H1 (cell line): ENCODE results near the gene GLIPR1. TPM values are rescaled to one million over a fixed set of nuclear protein-coding genes. Genes with fewer than 3 reads are reported as not detected.

Experiments
- CTCF ChIA-PET: fragments of 300-600 bp; sonication (Branson Sonifier 250); formaldehyde crosslinking; loops from one replicate; lab custom pipeline; 2021; ENCODE audit not compliant: partially characterized antibody; lab: Charles Lee
- POLR2A ChIA-PET: fragments of 300-600 bp; sonication (Branson Sonifier 250); formaldehyde crosslinking; loops from one replicate; lab custom pipeline; 2021; ENCODE audit warnings: inconsistent platforms; ENCODE audit not compliant: partially characterized antibody; lab: Charles Lee
- DNase-seq, 2 experiments: peaks; one replicate each; pipeline versions ENCODE4 v3.0.0 to v3.0.0-alpha.2; 2010 to 2022; ENCODE audit warnings: low spot score in 2 of 2, low read depth in 1 of 2, mixed read lengths in 1 of 2
- FAIRE-seq: peaks from 2 replicates; lab custom pipeline; 2011; peaks lifted over from hg19 to GRCh38; lab: Jason Lieb, UNC
- H2AFZ ChIP-seq: 2 replicates; pipeline ENCODE4 v1.8.1; 2012; ENCODE audit warnings: low read length, inconsistent platforms
- H2AK5ac ChIP-seq: 2 replicates; pipeline ENCODE4 v1.6.1; 2013; ENCODE audit warnings: low read depth, low read length
- H2BK120ac ChIP-seq: replicated peaks from 2 replicates; pipeline ENCODE3; 2013; ENCODE audit warnings: low read depth, low read length, inconsistent platforms
- H2BK12ac ChIP-seq: 2 replicates; pipeline ENCODE4 v1.6.1; 2013; ENCODE audit warnings: low read depth, low read length
- H2BK15ac ChIP-seq: 2 replicates; pipeline ENCODE4 v1.6.1; 2013; ENCODE audit warnings: low read length
- H2BK20ac ChIP-seq: 2 replicates; pipeline ENCODE4 v1.6.1; 2013; ENCODE audit warnings: low read length
- H2BK5ac ChIP-seq: 2 replicates; pipeline ENCODE4 v1.6.1; 2013; ENCODE audit warnings: low read depth, low read length
- H3K14ac ChIP-seq: 2 replicates; pipeline ENCODE4 v1.6.1; 2013; ENCODE audit warnings: inconsistent platforms; ENCODE audit not compliant: insufficient read length
- H3K18ac ChIP-seq: 2 replicates; pipeline ENCODE4 v1.6.1; 2013; ENCODE audit warnings: low read length; ENCODE audit errors: extremely low read depth
- H3K23ac ChIP-seq: 2 replicates; pipeline ENCODE4 v1.6.1; 2013; ENCODE audit warnings: inconsistent platforms; ENCODE audit not compliant: insufficient read length
- H3K23me2 ChIP-seq: 2 replicates; pipeline ENCODE4 v1.6.1; 2013; ENCODE audit warnings: low read depth, low read length
- H3K27ac ChIP-seq: 2 replicates; pipeline ENCODE4 v1.6.1; 2011; ENCODE audit warnings: low read depth, low read length, inconsistent platforms
- H3K27me3 ChIP-seq, 4 experiments: replicated peaks in 1 of 4; 1 replicate in 1 of 4; 2 replicates in 3 of 4; pipeline versions ENCODE4 v1.6.1 to v1.8.1; 2011 to 2013; ENCODE audit warnings: low read length in 3 of 4, mild to moderate bottlenecking in 3 of 4, inconsistent platforms in 2 of 4, mixed read lengths in 2 of 4, moderate library complexity in 1 of 4; ENCODE audit not compliant: control insufficient read depth in 3 of 4, insufficient read depth in 3 of 4; ENCODE audit errors: extremely low read depth in 1 of 4
- H3K36me3 ChIP-seq, 4 experiments: 2 replicates each; pipeline versions ENCODE4 v1.6.1 to v1.8.1; 2011 to 2013; ENCODE audit warnings: mild to moderate bottlenecking in 4 of 4, low read length in 3 of 4, moderate library complexity in 2 of 4, control low read depth in 1 of 4, inconsistent platforms in 1 of 4; ENCODE audit not compliant: insufficient read depth in 4 of 4, control insufficient read depth in 2 of 4
- H3K4ac ChIP-seq: replicated peaks from 2 replicates; pipeline ENCODE3; 2013; ENCODE audit warnings: low read length, low read depth, mixed read lengths, inconsistent platforms; ENCODE audit not compliant: insufficient read length
- H3K4me1 ChIP-seq, 4 experiments: replicated peaks in 1 of 4; 1 replicate in 1 of 4; 2 replicates in 3 of 4; pipeline versions ENCODE4 v1.6.1 to v1.8.1; 2011 to 2013; ENCODE audit warnings: low read length in 3 of 4, inconsistent platforms in 2 of 4, mixed read lengths in 1 of 4; ENCODE audit not compliant: insufficient read depth in 4 of 4, control insufficient read depth in 3 of 4
- H3K4me2 ChIP-seq, 2 experiments: 2 replicates each; pipeline versions ENCODE4 v1.6.1 to v1.8.1; 2011 to 2013; ENCODE audit warnings: low read depth in 2 of 2, low read length in 2 of 2, control low read depth in 1 of 2, inconsistent platforms in 1 of 2, mild to moderate bottlenecking in 1 of 2; ENCODE audit not compliant: insufficient read depth in 1 of 2
- H3K4me3 ChIP-seq, 4 experiments: fragments of 200-600, 300-600 bp in 1 of 4; sonication (generic), shearing (Covaris generic), sonication (Bioruptor Twin) in 1 of 4; 2 replicates each; pipeline versions ENCODE4 v1.5.1 to v1.8.1; 2011 to 2016; ENCODE audit warnings: low read length in 4 of 4, low read depth in 3 of 4, control low read depth in 2 of 4, inconsistent platforms in 2 of 4, mild to moderate bottlenecking in 2 of 4, mixed read lengths in 1 of 4, moderate library complexity in 1 of 4; ENCODE audit not compliant: insufficient read depth in 2 of 4; ENCODE audit errors: extremely low read depth in 1 of 4
- H3K56ac ChIP-seq: replicated peaks from 2 replicates; pipeline ENCODE3; 2013; ENCODE audit warnings: low read depth, mild to moderate bottlenecking, mixed read lengths, low read length, inconsistent platforms; ENCODE audit not compliant: insufficient read length
- H3K79me1 ChIP-seq: 2 replicates; pipeline ENCODE4 v1.6.1; 2013; ENCODE audit warnings: low read depth, low read length, control low read depth
- H3K79me2 ChIP-seq, 2 experiments: 2 replicates each; pipeline versions ENCODE4 v1.6.1 to v1.8.1; 2012 to 2013; ENCODE audit warnings: low read length in 2 of 2, mild to moderate bottlenecking in 2 of 2, inconsistent platforms in 1 of 2; ENCODE audit not compliant: insufficient read depth in 2 of 2, control insufficient read depth in 1 of 2
- H3K9ac ChIP-seq, 4 experiments: replicated peaks in 1 of 4; 1 replicate in 1 of 4; 2 replicates in 3 of 4; pipeline versions ENCODE4 v1.6.1 to v1.8.1; 2011 to 2013; ENCODE audit warnings: low read depth in 3 of 4, low read length in 3 of 4, control low read depth in 2 of 4, mild to moderate bottlenecking in 2 of 4, moderate library complexity in 2 of 4, inconsistent platforms in 1 of 4; ENCODE audit errors: extremely low read depth in 1 of 4
- H3K9me3 ChIP-seq, 2 experiments: 2 replicates each; pipeline versions ENCODE4 v1.6.1 to v1.8.1; 2012 to 2013; ENCODE audit warnings: mild to moderate bottlenecking in 2 of 2, moderate library complexity in 2 of 2, control low read depth in 1 of 2, inconsistent platforms in 1 of 2, low read depth in 1 of 2, low read length in 1 of 2, mixed read lengths in 1 of 2; ENCODE audit not compliant: insufficient read depth in 2 of 2
- H4K20me1 ChIP-seq, 2 experiments: replicated peaks in 1 of 2; 2 replicates each; pipeline versions ENCODE3 to v1.8.1; 2011 to 2013; ENCODE audit warnings: inconsistent platforms in 2 of 2, low read length in 2 of 2, mild to moderate bottlenecking in 1 of 2; ENCODE audit not compliant: insufficient read depth in 2 of 2, control insufficient read depth in 1 of 2
- H4K5ac ChIP-seq: 2 replicates; pipeline ENCODE4 v1.6.1; 2013; ENCODE audit warnings: low read length, low read depth, mixed read lengths, inconsistent platforms; ENCODE audit not compliant: insufficient read length
- H4K8ac ChIP-seq: 2 replicates; pipeline ENCODE4 v1.8.0; 2013; ENCODE audit warnings: mild to moderate bottlenecking, moderate library complexity, low read length, inconsistent platforms; ENCODE audit not compliant: insufficient read depth; ENCODE audit errors: extremely low read depth
- H4K91ac ChIP-seq: replicated peaks from 2 replicates; pipeline ENCODE3; 2013; ENCODE audit warnings: low read length, mixed read lengths, inconsistent platforms; ENCODE audit not compliant: insufficient read length
- CBX8 ChIP-seq: fragments of 300-800, 300-1000 bp; sonication (generic); IDR thresholded peaks from 2 replicates; pipeline ENCODE4 v1.7.1; 2016; ENCODE audit warnings: low read depth, low read length, borderline replicate concordance
- PHF8 ChIP-seq: fragments of 200-600 bp; sonication (generic); conservative IDR thresholded peaks from 2 replicates; pipeline ENCODE4 v1.7.1; 2012; ENCODE audit warnings: low read depth, mild to moderate bottlenecking, inconsistent platforms, low read length, moderate library complexity
- POLR2A ChIP-seq, 2 experiments: IDR thresholded peaks; 1 replicate in 1 of 2; 2 replicates in 1 of 2; pipeline ENCODE4 v1.6.1; 2011; ENCODE audit warnings: low read depth in 2 of 2, low read length in 2 of 2, mild to moderate bottlenecking in 2 of 2; ENCODE audit errors: control extremely low read depth in 1 of 2
- SIN3A ChIP-seq, 2 experiments: IDR thresholded peaks in 1 of 2; conservative IDR thresholded peaks in 1 of 2; 2 replicates each; pipeline ENCODE4 v1.6.1; 2011 to 2012; ENCODE audit warnings: low read length in 2 of 2, improper control_type of control experiment in 1 of 2, low read depth in 1 of 2, mild to moderate bottlenecking in 1 of 2
- SP2 ChIP-seq: IDR thresholded peaks from 2 replicates; pipeline ENCODE4 v1.6.1; 2012; ENCODE audit warnings: mild to moderate bottlenecking, low read length, inconsistent platforms
- TAF1 ChIP-seq: IDR thresholded peaks from 2 replicates; pipeline ENCODE4 v1.6.1; 2011; ENCODE audit warnings: mild to moderate bottlenecking, low read depth, low read length
- TEAD4 ChIP-seq: IDR thresholded peaks from 2 replicates; pipeline ENCODE4 v1.6.1; 2012; ENCODE audit warnings: low read depth, low read length, inconsistent platforms, mixed read lengths
- WGBS, 2 experiments: shearing (Covaris generic) in 1 of 2; methylation state at CpG; one replicate each; pipeline versions ENCODE4 v1.1.6 to v1.1.7; 2013 to 2015; ENCODE audit warnings: low lambda C conversion rate in 2 of 2, mixed read lengths in 2 of 2, inconsistent platforms in 1 of 2, low coverage in 1 of 2, missing lambda C conversion rate in 1 of 2; ENCODE audit not compliant: insufficient replicate concordance in 2 of 2, insufficient coverage in 1 of 2, insufficient read length in 1 of 2; ENCODE audit errors: extremely low coverage in 1 of 2, missing lambda C conversion rate in 1 of 2; 5-methylcytosine and 5-hydroxymethylcytosine counted together
- polyA plus RNA-seq, 7 experiments: library from polyadenylated mRNA; depleted of rRNA in 3 of 7; stranded (reverse) in 5 of 7; unstranded in 2 of 7; fragments of >200 nt in 5 of 7; fragments of 200-250 nt in 2 of 7; gene quantifications; 1 replicate in 5 of 7; 2 replicates in 1 of 7; 4 replicates in 1 of 7; pipeline versions ENCODE4 v1.2.1 to v1.2.3, GENCODE V29; 2011 to 2013; ENCODE audit warnings: missing spikeins in 2 of 7, mixed read lengths in 2 of 7
- total RNA-seq: library from RNA; stranded (reverse); fragmentation: NEBNext Ultra II Directional; extraction: Animal tissue kit (Norgen Biotek cat#: 25700); gene quantifications from 2 replicates; pipeline ENCODE4 v1.2.1, GENCODE V29; 2021
- TF ChIP-seq, protein P1 (sequence below): IDR thresholded peaks from 2 replicates; pipeline ENCODE4 v1.6.1; 2012; ENCODE audit warnings: low read length, inconsistent platforms

The GLIPR1 gene
- total and polyA plus RNA-seq, 2 of the 8 experiments (the other 6 are each of a cell fraction or from before 2014, with no cell fraction given), result 0.23 to 1.5 TPM

DNA sequence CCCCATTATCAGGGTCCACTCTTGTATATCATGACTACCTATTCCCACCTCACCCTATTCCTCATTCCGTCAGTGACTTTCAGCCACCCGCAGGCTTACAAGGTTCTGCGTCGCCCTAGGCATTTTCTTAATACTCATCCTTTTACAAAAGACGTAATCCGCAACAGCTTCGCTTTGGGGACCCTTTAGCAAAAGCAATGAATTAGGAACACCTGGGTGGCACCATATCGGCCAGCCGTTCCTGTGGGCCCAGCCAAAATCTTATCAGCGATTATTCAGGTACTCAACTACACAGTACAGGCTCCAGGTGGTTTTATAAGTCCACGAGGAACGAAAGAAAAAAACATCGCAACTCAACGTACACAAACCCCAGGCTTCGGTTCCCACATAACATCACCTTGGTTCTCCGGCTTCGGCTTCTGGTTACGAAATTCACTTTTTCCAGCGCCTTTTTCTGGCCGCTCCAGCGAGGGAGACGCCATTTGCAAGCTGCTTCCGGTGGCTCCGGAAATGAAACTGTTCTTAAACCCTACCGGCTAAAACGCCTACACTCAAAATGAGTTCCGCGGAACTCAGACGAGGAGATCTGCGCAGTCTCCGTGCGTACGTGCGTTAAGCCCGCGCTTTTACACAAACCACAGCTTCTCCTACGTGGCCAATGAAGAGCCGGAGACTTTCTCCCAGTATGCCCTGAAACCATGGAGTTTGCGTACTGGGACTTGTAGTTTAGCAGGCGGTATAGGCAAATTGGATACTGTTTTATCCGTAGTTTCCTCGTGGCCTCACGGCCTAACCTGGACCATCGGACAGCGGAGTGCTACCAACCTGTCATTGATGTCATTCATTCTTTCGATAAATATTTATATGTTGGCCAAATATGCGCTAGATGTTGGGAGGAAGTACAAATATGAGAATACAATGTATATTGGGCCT, 30.8 kb downstream of the GLIPR1 start, which contains the start of gene KRR1:
Gene KRR1, minus strand, starts transcription at position 494 of the 933 bp plus-strand sequence. Its CDS starts 12 bp downstream, at position 482.
- WGBS, 2 experiments, result 5% methylated on average over 47 of the region's 47 CpGs; no CpG with 5 or more reads in 1 of the 2 experiments
- CTCF ChIA-PET, result interaction anchor here (0.8 to 1.5 kb wide), 3 partner anchors 16 to 27 kb away, joined by 3 to 5 read pairs (median 4); no protein-coding TSS in a partner anchor
- TF ChIP-seq CBX8 (no peak), POLR2A (IDR thresholded peaks at IDR 0.05; ENCODE audit: control extremely low read depth in 1 of 2, low read depth in 2 of 2, low read length in 2 of 2) (peak in 1 of 2 experiments; percentile 92; a peak in 2 of 3 replicates), PHF8 (peak; percentile 90), SP2 (no peak), TAF1 (peak; percentile 99), SIN3A (conservative IDR thresholded peaks at IDR 0.05 in 1 of 2, IDR thresholded peaks at IDR 0.05 in 1 of 2; ENCODE audit: low read depth in 1 of 2, low read length in 2 of 2) (peak in 1 of 2 experiments; percentile 92; a peak in 2 of 4 replicates), TEAD4 (peak; percentile 70; the same call in 1 of the 2 replicates)
- TF ChIP-seq, protein P1, sequence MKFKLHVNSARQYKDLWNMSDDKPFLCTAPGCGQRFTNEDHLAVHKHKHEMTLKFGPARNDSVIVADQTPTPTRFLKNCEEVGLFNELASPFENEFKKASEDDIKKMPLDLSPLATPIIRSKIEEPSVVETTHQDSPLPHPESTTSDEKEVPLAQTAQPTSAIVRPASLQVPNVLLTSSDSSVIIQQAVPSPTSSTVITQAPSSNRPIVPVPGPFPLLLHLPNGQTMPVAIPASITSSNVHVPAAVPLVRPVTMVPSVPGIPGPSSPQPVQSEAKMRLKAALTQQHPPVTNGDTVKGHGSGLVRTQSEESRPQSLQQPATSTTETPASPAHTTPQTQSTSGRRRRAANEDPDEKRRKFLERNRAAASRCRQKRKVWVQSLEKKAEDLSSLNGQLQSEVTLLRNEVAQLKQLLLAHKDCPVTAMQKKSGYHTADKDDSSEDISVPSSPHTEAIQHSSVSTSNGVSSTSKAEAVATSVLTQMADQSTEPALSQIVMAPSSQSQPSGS, result peak; percentile 23; the same call in 1 of the 2 replicates

More for the DNA sequence above, 30.8 kb downstream of the GLIPR1 start, which contains the start of gene KRR1:
- Histone ChIP-seq H2BK20ac (no peak within 1 kb of the TSS), H4K91ac (no peak within 1 kb of the TSS), H3K56ac (peak within 1 kb of the TSS; percentile 25), H3K23me2 (no peaks in the 10 kb centered on the region; the same call in 1 of the 2 replicates), H2BK5ac (no peak within 1 kb of the TSS), H3K79me2 (peaks cover 18 to 50% of the 10 kb centered on the region in 2 experiments; a peak in 3 of 4 replicates), H3K4me1 (no peaks in the 10 kb centered on the region; a peak in 2 of 7 replicates), H4K20me1 (peaks cover 2 to 4% of the 10 kb centered on the region in 2 experiments), H3K4me3 (peak within 1 kb of the TSS; percentile 93 to 98 (median 96)), H3K4me2 (peak within 1 kb of the TSS; percentile 76 to 94), H4K8ac (peak within 1 kb of the TSS; percentile 92), H3K36me3 (peaks cover 0 to 8% (median 2%) of the 10 kb centered on the region in 4 experiments; a peak in 3 of 8 replicates), H3K4ac (no peak within 1 kb of the TSS), H3K27me3 (no peaks in the 10 kb centered on the region), H2AFZ (peak within 1 kb of the TSS; percentile 77), H3K14ac (no peak within 1 kb of the TSS), H3K9me3 (no peaks in the 10 kb centered on the region), H3K9ac (peak within 1 kb of the TSS; percentile 89 to 96 (median 95)), H3K79me1 (no peaks in the 10 kb centered on the region), H3K18ac (peak within 1 kb of the TSS; percentile 22; the same call in 1 of the 2 replicates), H2AK5ac (no peak within 1 kb of the TSS), H4K5ac (peak within 1 kb of the TSS; percentile 74), H2BK12ac (peak within 1 kb of the TSS; percentile 30; the same call in 1 of the 2 replicates), H2BK15ac (no peak within 1 kb of the TSS), H3K23ac (no peak within 1 kb of the TSS), H3K27ac (peak within 1 kb of the TSS; percentile 84), H2BK120ac (no peak within 1 kb of the TSS)
- peak; percentile 79 to 94 for DNase-seq
- POLR2A ChIA-PET, result interaction anchor here (0.8 to 2.2 kb wide), 12 partner anchors 9 to 570 kb away, joined by 3 to 10 read pairs (median 4); partner anchors contain the start of genes CAPS2 and PHLDA1
- FAIRE-seq, result peak; percentile 98
